Lower lobe of right lung (tissue), 2 donors: Measurements from ENCODE around the gene KCNC1. TPM values are rescaled to one million over a fixed set of nuclear protein-coding genes. Genes with fewer than 3 reads are reported as not detected.

Experiments
- ATAC-seq, 2 donors: fragments of 200-7000 bp; cut with Tn5 transposase; one replicate each; pipeline ENCODE4 v1.9.1; 2020 to 2022; ENCODE audit warnings: mild to moderate bottlenecking in 2 of 2, moderate library complexity in 2 of 2
- DNase-seq: peaks from one replicate; pipeline ENCODE4 v3.0.0-alpha.2; 2020
- H3K27ac ChIP-seq: fragments of 200-600 bp; one replicate; pipeline ENCODE4 v1.8.0; 2022
- H3K27me3 ChIP-seq: fragments of 200-600 bp; one replicate; pipeline ENCODE4 v1.8.0; 2022; ENCODE audit warnings: low read depth
- H3K36me3 ChIP-seq: fragments of 200-600 bp; one replicate; pipeline ENCODE4 v1.8.0; 2022; ENCODE audit warnings: mild to moderate bottlenecking
- H3K4me1 ChIP-seq: fragments of 200-600 bp; one replicate; pipeline ENCODE4 v1.8.0; 2022
- H3K4me3 ChIP-seq: fragments of 200-600 bp; one replicate; pipeline ENCODE4 v1.8.0; 2022; ENCODE audit warnings: mild to moderate bottlenecking
- H3K9me3 ChIP-seq: fragments of 200-600 bp; one replicate; pipeline ENCODE4 v1.8.0; 2022
- intact Hi-C: fragments of 100-400 bp; cut with DNase I; formaldehyde crosslinking; loops from one replicate; pipeline ENCODE4 v1.11.0; 2022
- total RNA-seq: library from RNA; stranded (reverse); fragmentation: NEBNext Ultra II Directional; extraction: Animal tissue kit (Norgen Biotek cat#: 25700); gene quantifications from one replicate; pipeline ENCODE4 v1.2.1, GENCODE V29; 2021
- TF ChIP-seq, protein P1 (sequence below): fragments of 200-600 bp; IDR thresholded peaks from one replicate; pipeline ENCODE4 v1.8.0; 2022; ENCODE audit warnings: antibody characterized with exemption, mild to moderate bottlenecking
- donor health status: DM: no; HTN: yes; CAD: no; lungs with severe emphysema.

KCNC1 gene
- total RNA-seq, 1 donor from 2014 or later: not detected

DNA sequence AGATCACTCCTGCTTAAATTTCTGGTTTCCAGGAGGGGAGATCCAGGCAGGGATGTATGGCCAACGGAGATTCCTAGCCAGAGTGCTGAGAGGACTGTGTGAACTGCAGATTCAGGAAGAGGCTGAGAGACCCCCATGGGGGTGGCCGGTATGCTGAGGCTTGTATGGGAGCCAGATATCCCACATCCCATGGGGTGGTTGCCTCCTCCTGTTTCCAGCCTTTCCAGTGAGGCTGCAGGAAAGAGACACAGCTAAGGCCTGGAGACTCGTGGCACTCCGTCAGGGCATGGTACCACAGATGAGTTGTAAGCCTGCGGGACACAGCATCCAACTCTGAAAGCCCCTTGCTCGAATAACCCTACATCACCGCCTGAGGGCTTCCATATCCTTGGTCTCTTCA lies 16.6 kb upstream of the KCNC1 start:
- peaks cover 72% of the 10 kb centered on the region for H3K27me3 ChIP-seq
- TF ChIP-seq, protein P1, sequence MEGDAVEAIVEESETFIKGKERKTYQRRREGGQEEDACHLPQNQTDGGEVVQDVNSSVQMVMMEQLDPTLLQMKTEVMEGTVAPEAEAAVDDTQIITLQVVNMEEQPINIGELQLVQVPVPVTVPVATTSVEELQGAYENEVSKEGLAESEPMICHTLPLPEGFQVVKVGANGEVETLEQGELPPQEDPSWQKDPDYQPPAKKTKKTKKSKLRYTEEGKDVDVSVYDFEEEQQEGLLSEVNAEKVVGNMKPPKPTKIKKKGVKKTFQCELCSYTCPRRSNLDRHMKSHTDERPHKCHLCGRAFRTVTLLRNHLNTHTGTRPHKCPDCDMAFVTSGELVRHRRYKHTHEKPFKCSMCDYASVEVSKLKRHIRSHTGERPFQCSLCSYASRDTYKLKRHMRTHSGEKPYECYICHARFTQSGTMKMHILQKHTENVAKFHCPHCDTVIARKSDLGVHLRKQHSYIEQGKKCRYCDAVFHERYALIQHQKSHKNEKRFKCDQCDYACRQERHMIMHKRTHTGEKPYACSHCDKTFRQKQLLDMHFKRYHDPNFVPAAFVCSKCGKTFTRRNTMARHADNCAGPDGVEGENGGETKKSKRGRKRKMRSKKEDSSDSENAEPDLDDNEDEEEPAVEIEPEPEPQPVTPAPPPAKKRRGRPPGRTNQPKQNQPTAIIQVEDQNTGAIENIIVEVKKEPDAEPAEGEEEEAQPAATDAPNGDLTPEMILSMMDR: no peak

GRCh38 chr11:17718510-17718962 lies 16.0 kb upstream of the KCNC1 start:
- TF ChIP-seq, protein P1: no peak
- DNase-seq: no peak
- H3K4me3 ChIP-seq: no peak overlapping the region
- H3K36me3 ChIP-seq: no peaks in the 10 kb centered on the region
- intact Hi-C loops: no loop called here
- H3K27me3 ChIP-seq: peaks cover 74% of the 10 kb centered on the region
- ATAC-seq: no peak
- no peaks in the 10 kb centered on the region for H3K9me3 ChIP-seq
- no peaks in the 10 kb centered on the region for H3K4me1 ChIP-seq
- no peak overlapping the region for H3K27ac ChIP-seq

More for the DNA sequence above, 16.6 kb upstream of the KCNC1 start:
- Histone ChIP-seq H3K4me3 (no peak overlapping the region), H3K27ac (no peak overlapping the region), H3K36me3 (no peaks in the 10 kb centered on the region), H3K4me1 (no peaks in the 10 kb centered on the region), H3K9me3 (no peaks in the 10 kb centered on the region)
- intact Hi-C loops: no loop called here
- DNase-seq (no peak), ATAC-seq (no peak)

DNA sequence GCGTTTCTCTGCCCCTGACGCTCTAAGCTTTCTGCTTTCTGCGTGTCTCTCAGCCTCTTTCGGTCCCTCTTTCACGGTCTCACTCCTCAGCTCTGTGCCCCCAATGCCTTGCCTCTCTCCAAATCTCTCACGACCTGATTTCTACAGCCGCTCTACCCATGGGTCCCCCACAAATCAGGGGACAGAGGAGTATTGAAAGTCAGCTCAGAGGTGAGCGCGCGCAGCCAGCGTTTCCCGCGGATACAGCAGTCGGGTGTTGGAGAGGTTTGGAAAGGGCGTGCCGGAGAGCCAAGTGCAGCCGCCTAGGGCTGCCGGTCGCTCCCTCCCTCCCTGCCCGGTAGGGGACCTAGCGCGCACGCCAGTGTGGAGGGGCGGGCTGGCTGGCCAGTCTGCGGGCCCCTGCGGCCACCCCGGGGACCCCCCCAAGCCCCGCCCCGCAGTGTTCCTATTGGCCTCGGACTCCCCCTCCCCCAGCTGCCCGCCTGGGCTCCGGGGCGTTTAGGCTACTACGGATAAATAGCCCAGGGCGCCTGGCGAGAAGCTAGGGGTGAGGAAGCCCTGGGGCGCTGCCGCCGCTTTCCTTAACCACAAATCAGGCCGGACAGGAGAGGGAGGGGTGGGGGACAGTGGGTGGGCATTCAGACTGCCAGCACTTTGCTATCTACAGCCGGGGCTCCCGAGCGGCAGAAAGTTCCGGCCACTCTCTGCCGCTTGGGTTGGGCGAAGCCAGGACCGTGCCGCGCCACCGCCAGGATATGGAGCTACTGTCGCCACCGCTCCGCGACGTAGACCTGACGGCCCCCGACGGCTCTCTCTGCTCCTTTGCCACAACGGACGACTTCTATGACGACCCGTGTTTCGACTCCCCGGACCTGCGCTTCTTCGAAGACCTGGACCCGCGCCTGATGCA lies 15.3 kb upstream of the KCNC1 start, which contains the start of gene MYOD1:
Gene MYOD1 (plus strand): TSS at position 544 of the 910 bp plus-strand sequence. CDS start 212 bp downstream, at position 756.
- Histone ChIP-seq H3K4me1 (no peaks in the 10 kb centered on the region), H3K27ac (no peak within 1 kb of the TSS), H3K27me3 (peaks cover 77% of the 10 kb centered on the region), H3K36me3 (no peaks in the 10 kb centered on the region), H3K4me3 (no peak within 1 kb of the TSS), H3K9me3 (no peaks in the 10 kb centered on the region)
- intact Hi-C loops: no loop called here
- TF ChIP-seq, protein P1: no peak
- ATAC-seq (no peak), DNase-seq (no peak)

- intact Hi-C loops: loop anchor here (10.0 kb wide), 1 partner anchor 255 kb away; no protein-coding TSS in a partner anchor
- Histone ChIP-seq H3K36me3 (no peaks in the 10 kb centered on the region), H3K4me3 (no peak overlapping the region), H3K27me3 (peaks cover 78% of the 10 kb centered on the region), H3K27ac (no peak overlapping the region), H3K9me3 (no peaks in the 10 kb centered on the region), H3K4me1 (no peaks in the 10 kb centered on the region)
- ATAC-seq (no peak), DNase-seq (no peak)
- TF ChIP-seq, protein P1: no peak
Measured at GRCh38 chr11:17719938-17720795, 14.4 kb upstream of the KCNC1 start.

DNA sequence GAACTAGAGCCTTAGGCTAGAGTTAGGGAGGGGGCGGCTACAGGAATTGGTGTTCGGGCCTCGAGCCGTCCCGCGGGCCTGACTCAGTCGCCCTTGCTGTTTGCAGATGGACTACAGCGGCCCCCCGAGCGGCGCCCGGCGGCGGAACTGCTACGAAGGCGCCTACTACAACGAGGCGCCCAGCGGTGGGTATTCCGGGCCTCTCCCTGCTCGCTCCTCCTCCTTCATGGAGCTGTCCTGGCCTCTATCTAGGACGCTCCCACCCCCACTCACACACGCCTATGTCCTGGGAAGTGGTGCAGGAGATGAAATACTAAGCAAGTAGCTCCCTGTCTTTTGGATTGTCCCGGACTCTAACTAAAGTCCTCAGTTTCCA lies 13.8 kb upstream of the KCNC1 start:
- Histone ChIP-seq H3K9me3 (no peaks in the 10 kb centered on the region), H3K27ac (no peak overlapping the region), H3K4me1 (no peaks in the 10 kb centered on the region), H3K4me3 (no peak overlapping the region), H3K27me3 (peaks cover 82% of the 10 kb centered on the region), H3K36me3 (no peaks in the 10 kb centered on the region)
- ATAC-seq: no peak
- TF ChIP-seq, protein P1: no peak
- DNase-seq: no peak
- intact Hi-C loops: loop anchor here (10.0 kb wide), 1 partner anchor 254 kb away; no protein-coding TSS in a partner anchor
